Measurements from ENCODE around the gene SKA1.
"Not testable (repeated sequence)": the region's sequence is repeated elsewhere in the genome, so short reads cannot be mapped to it uniquely, and the experiment has no call there.

The SKA1 gene

DNA sequence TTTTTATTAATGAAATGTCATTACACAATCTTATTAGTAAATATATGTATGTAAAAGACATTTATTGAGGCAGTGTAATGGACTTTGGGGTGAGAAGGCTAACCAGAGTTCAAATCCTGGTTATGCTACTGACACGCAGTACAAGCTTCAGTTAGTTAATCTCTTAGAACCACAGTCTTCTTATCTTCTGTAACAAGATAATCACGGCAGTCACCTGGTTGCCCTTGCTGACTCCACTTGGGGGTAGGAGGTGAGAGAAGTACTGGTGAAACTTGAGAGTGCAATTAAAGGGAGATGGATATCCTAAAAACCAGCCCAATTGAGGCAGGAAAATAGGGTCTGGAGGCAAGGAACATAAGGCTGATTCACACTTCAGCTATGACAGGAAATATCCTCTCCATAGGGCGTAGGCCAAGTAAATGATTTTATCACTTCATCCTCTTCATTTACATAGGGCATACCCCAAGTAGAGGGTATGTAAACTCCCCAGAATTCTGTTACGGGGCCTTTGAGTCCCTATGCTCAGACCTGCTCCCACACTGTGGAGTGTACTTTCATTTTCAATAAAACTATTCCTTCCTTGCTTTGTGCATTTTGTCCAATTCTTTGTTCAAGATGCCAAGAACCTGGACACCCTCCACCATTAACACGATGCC is 21.3 kb downstream of the SKA1 start:
- DNase-seq = no peak

DNA sequence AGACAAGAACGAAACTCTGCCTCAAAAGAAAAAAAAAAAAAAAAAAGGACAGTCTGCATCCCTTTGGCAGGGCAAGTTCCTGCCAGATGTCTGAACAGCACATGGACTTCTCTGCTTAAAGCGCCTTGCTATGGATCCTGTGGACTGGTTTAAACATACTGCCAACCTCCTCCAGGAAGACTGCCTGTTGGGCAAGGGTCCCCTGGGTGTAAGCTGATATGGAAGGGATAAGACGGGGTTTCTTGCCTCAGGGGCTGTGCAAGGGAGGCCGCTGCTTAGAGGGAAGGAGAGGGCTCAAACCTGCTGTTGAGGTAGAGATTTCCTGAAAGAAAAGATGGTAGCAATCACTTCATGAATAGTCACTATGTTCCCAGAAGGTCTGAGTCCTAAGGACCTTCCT is 22.2 kb downstream of the SKA1 start:
- no peak for DNase-seq

DNA sequence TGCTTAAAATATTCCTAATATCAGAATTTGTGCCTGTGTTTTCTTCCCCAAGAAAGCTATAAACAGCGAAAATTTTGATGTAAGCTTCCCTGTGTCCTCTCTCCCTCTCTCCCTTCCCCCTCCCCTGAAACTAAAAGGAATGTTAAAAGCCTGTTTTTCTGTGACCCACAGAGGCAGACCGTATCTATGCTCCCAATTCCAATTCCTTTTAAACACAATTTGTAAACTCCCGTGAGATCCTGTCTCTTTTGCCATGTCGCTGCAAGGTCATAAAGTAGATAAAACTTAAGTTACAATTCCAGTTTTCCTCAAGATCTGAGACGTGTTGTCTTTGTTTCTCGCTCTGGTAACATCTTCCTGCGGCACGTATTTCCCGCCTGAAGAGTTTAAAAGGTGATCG is 23.3 kb downstream of the SKA1 start:
- no peak for DNase-seq

DNA sequence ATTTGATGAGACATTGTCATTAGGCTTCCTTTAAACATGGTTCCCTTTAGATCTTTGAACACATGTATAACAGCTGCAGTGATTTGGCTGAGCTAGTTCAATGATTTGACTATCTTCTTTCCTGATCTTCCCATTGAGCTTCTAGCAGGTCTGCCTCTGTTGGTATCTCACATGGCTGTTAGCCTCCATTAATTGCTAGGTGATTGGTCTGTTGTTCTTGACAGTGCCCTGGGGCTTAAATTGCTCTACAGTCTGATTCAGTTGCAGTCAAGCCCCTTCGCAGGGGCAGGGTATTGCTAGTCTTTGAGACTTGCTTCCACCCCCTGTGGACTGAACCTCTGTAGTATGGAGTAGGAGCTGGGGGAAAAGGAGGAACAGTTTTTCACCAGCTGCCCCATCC is 24.1 kb downstream of the SKA1 start:
- DNase-seq = no peak

DNA sequence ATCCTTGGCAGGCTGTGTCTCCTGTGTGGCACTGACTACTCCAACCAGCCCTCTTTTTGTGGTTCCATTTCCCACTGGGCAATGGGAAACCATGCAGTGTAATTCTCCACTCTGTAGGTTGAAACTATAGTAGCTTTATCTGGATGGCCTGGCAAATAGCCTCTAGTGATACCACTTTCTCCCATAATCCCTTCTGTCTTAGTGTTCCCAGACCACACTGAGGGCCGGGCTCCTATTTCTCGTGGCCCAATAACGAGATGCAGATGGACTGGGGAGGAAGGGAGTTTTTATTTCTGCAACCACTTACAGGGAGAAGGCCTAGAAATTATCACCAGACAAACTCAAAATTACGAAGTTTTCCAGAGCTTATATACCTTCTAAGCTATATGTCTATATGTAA is 24.7 kb downstream of the SKA1 start:
- no peak for DNase-seq

DNA sequence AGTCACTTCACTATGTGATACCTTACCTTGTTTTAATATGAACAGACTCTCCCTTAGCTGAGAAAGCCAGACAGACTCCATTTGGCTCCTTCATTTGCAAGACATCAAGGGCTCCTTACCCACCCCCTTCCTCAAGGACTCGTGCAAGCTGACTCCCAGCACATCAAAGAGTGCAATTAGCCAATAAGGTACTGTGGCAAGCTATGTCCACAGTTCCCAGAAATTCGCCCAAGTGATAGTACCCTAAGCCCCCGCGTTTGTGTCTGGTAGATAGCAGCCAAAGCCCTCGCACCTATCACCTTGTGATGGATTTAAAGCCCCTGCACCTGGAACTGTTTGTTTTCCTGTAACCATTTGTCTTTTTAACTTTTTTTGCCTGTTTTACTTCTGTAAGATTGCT is 25.6 kb downstream of the SKA1 start:
- DNase-seq = not testable (repeated sequence)

GRCh38 chr18:50401295-50401694 is 26.4 kb downstream of the SKA1 start:
- DNase-seq = no peak

- DNase-seq = peak; percentile 44
Measured at GRCh38 chr18:50401888-50402287, 27.0 kb downstream of the SKA1 start.

- not testable (repeated sequence) for DNase-seq
Measured at GRCh38 chr18:50404752-50405581, 30.1 kb downstream of the SKA1 start.

DNA sequence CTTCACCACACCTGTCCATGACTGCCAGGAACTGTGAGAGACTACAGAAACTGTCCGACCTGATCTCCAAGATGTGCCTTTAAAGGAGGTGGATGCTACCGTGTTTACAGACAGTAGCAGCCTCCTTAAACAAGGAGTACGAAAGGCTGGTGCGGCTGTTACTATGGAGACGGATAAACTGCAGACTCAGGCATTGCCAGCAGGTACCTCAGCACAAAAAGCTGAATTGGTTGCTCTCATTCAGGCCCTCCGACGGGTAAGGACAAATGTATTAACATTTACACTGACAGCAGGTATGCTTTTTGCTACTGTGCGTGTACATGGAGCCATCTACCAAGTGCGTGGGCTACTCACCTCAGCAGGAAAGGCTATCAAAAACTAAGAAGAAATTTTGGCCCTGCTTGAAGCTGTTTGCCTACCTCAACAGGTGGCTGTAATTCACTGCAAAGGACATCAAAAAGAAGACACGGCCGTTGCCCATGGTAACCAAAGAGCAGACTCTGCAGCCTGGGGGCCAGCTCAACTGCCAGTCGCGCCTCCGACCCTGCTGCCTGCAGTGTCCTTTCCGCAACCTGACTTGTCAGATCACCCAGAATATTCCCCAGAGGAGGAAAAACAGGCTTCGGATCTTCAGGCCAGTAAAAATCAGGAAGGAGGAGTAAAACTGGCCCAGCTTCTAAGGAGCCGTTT is 30.9 kb downstream of the SKA1 start:
- DNase-seq = no peak

GRCh38 chr18:50409236-50409635 is 34.4 kb downstream of the SKA1 start:
- no peak for DNase-seq

- DNase-seq = no peak
Measured at GRCh38 chr18:50410008-50410407, 35.2 kb downstream of the SKA1 start.

- DNase-seq = no peak
Measured at GRCh38 chr18:50410894-50411293, 36.0 kb downstream of the SKA1 start.

DNA sequence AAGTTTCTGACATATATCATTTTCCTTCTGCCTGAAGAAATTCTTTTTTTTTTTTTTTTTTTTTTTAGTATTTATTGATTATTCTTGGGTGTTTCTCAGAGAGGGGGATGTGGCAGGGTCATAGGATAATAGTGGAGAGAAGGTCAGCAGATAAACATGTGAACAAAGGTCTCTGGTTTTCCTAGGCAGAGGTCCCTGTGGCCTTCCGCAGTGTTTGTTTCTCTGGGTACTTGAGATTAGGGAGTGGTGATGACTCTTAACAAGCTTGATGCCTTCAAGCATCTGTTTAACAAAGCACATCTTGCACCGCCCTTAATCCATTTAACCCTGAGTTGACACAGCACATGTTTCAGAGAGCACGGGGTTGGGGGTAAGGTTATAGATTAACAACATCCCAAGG is 42.0 kb downstream of the SKA1 start:
- DNase-seq = not testable (repeated sequence)

DNA sequence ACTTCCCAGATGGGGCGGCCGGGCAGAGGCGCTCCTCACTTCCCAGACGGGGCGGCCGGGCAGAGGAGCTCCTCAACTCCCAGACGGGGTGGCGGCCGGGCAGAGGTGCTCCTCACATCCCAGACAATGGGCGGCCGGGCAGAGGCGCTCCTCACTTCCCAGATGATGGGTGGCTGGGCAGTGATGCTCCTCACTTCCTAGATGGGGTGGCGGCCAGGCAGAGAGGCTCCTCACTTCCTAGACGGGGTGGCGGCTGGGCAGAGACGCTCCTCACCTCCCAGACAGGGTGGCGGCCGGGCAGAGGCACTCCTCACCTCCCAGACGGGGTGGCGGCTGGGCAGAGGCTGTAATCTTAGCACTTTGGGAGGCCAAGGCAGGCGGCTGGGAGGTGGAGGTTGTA is 42.9 kb downstream of the SKA1 start:
- DNase-seq = not testable (repeated sequence)

GRCh38 chr18:50418650-50419049 is 43.8 kb downstream of the SKA1 start:
- no peak for DNase-seq

GRCh38 chr18:50422286-50422898 is 47.5 kb downstream of the SKA1 start:
- no peak for DNase-seq

DNA sequence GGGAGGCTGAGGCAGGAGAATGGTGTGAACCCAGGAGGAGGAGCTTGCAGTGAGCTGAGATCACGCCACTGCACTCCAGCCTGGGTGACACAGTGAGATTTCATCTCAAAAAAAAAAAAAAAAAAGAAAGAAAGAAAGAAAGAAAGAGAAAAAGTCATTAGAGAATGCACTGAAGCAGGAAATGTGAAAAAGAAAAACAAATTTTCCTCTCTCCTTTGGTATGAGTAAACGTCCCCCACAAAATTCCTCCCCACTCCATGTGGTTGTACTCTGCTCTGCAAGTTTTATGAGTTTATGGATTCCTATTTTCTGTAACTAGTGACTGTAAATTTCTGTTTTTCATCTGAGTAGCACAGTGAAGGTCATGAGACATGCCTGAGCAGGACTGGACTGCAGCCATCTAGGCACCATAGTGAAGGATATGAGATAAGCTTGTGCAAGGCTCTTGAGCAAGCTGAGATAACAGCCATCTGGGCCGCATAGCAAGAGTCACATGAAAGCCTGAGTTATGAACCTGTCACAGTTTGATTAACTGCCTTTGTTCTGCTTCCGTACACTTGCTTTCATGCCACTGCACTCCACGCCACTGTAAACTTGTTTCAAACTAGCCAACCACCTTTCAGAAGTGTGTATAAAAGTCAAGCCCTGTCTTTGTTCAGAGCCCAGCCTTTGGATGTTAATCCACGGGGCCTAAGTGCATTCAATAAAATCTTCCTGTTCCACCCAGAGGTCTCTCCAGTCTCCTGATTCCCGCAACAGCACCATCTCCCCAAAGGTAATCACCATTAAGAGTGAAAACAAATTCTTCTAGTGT is 50.2 kb downstream of the SKA1 start:
- no peak for DNase-seq

- no peak for DNase-seq
Measured at GRCh38 chr18:50427896-50428295, 53.0 kb downstream of the SKA1 start.

- no peak for DNase-seq
Measured at GRCh38 chr18:50428531-50429206, 53.8 kb downstream of the SKA1 start.

- DNase-seq = peak; percentile 15
Measured at GRCh38 chr18:50429207-50429948, 54.5 kb downstream of the SKA1 start.

Data from SHP77 treated with DMSO at 0.1 percent for 48 hours (cell line).